NCI-H748 (cell line): ENCODE results near the gene ATF6B.
"Not testable (repeated sequence)": the region's sequence is repeated elsewhere in the genome, so short reads cannot be mapped to it uniquely, and the experiment has no call there.

ENCODE experiments used
- DNase-seq: peaks from one replicate; lab custom pipeline; 2025; ENCODE audit not compliant: unreplicated experiment; lab: John Stamatoyannopoulos, UW

The ATF6B gene

GRCh38 chr6:32108727-32109113 lies 19.3 kb downstream of the ATF6B start:
- DNase-seq = no peak

- no peak for DNase-seq
Observed at GRCh38 chr6:32108094-32108627, 19.9 kb downstream of the ATF6B start.

- no peak for DNase-seq
Observed at GRCh38 chr6:32107406-32107805, 20.6 kb downstream of the ATF6B start.

GRCh38 chr6:32105433-32105832 lies 22.6 kb downstream of the ATF6B start:
- DNase-seq = no peak

- DNase-seq = no peak
Observed at GRCh38 chr6:32102255-32102654, 25.8 kb downstream of the ATF6B start.

- not testable (repeated sequence) for DNase-seq
Observed at GRCh38 chr6:32100251-32100650, 27.8 kb downstream of the ATF6B start.

- no peak for DNase-seq
Observed at GRCh38 chr6:32097364-32097763, 30.7 kb downstream of the ATF6B start.

GRCh38 chr6:32096394-32097258 lies 31.4 kb downstream of the ATF6B start:
- DNase-seq = no peak

- no peak for DNase-seq
Observed at GRCh38 chr6:32096087-32096393, 32.0 kb downstream of the ATF6B start.

GRCh38 chr6:32095338-32096086 lies 32.5 kb downstream of the ATF6B start:
- DNase-seq = no peak

GRCh38 chr6:32092760-32093497 lies 35.1 kb downstream of the ATF6B start:
- no peak for DNase-seq

GRCh38 chr6:32089082-32089828 lies 38.8 kb downstream of the ATF6B start:
- DNase-seq = no peak

GRCh38 chr6:32088487-32089049 lies 39.5 kb downstream of the ATF6B start:
- DNase-seq = no peak

- peak; percentile 84 for DNase-seq
Observed at GRCh38 chr6:32087574-32088486, 40.2 kb downstream of the ATF6B start.

GRCh38 chr6:32086661-32087573 lies 41.1 kb downstream of the ATF6B start:
- DNase-seq = peak; percentile 63

- no peak for DNase-seq
Observed at GRCh38 chr6:32085759-32086459, 42.1 kb downstream of the ATF6B start.

GRCh38 chr6:32084780-32085179 lies 43.3 kb downstream of the ATF6B start:
- no peak for DNase-seq
